A673 (cell line): ENCODE measurements around the gene ARHGAP11A. TPM values are rescaled to one million over a fixed set of nuclear protein-coding genes. Genes with fewer than 3 reads are reported as not detected.
"Not testable (repeated sequence)": the region's sequence is repeated elsewhere in the genome, so short reads cannot be mapped to it uniquely, and the experiment has no call there.

Experiments used
- Bru-seq: library from RNA; stranded (reverse); fragments of 400-500 nt; gene quantifications from one replicate; lab custom pipeline; 2021; lab: Mats Ljungman, UMichigan
- BruChase-seq, 2 experiments: library from RNA; stranded (reverse); fragments of 400-500 nt; gene quantifications; one replicate each; lab custom pipeline; 2021; lab: Mats Ljungman, UMichigan
- BruUV-seq: library from RNA; stranded (reverse); fragments of 400-500 nt; replicated peaks from 2 replicates; lab custom pipeline; 2021; lab: Mats Ljungman, UMichigan
- CTCF ChIA-PET: fragments of 300-600 bp; sonication (Branson Sonifier 250); formaldehyde crosslinking; loops from one replicate; lab custom pipeline; 2022; ENCODE audit warnings: antibody characterized with exemption; lab: Charles Lee
- POLR2A ChIA-PET: fragments of 300-600 bp; sonication (Branson Sonifier 250); formaldehyde crosslinking; loops from one replicate; lab custom pipeline; 2022; ENCODE audit warnings: antibody characterized with exemption; ENCODE audit not compliant: low non-redundant PET; lab: Charles Lee
- DNase-seq: peaks from one replicate; pipeline ENCODE4 v3.0.0-alpha.2; 2015; ENCODE audit warnings: low spot score
- H3K27ac ChIP-seq: fragments of 200-600 bp; sonication (generic); 2 replicates; pipeline ENCODE4 v1.5.1; 2016; ENCODE audit warnings: mixed run types, low read depth, mild to moderate bottlenecking, mixed read lengths, antibody characterized with exemption, low read length; ENCODE audit not compliant: poor library complexity, severe bottlenecking
- H3K27me3 ChIP-seq: fragments of 200-600 bp; sonication (generic); replicated peaks from 2 replicates; pipeline ENCODE4 v1.6.1; 2017; ENCODE audit warnings: mixed run types, low read depth, mild to moderate bottlenecking, mixed read lengths, antibody characterized with exemption, low read length; ENCODE audit not compliant: insufficient read depth, poor library complexity
- H3K36me3 ChIP-seq: fragments of 200-600 bp; sonication (generic); 2 replicates; pipeline ENCODE4 v1.6.1; 2016; ENCODE audit warnings: mixed run types, mild to moderate bottlenecking, mixed read lengths, antibody characterized with exemption, low read length; ENCODE audit not compliant: insufficient read depth, poor library complexity, severe bottlenecking
- H3K4me1 ChIP-seq: fragments of 200-600 bp; sonication (generic); 2 replicates; pipeline ENCODE4 v1.6.1; 2017; ENCODE audit warnings: mixed run types, mild to moderate bottlenecking, mixed read lengths, antibody characterized with exemption, low read length; ENCODE audit not compliant: insufficient read depth, poor library complexity, severe bottlenecking
- H3K4me3 ChIP-seq: fragments of 200-600 bp; sonication (generic); 2 replicates; pipeline ENCODE4 v1.5.1; 2016; ENCODE audit warnings: low read depth, mixed run types, mild to moderate bottlenecking, mixed read lengths, low read length; ENCODE audit not compliant: poor library complexity, severe bottlenecking
- H3K9me3 ChIP-seq: fragments of 200-600 bp; sonication (generic); 2 replicates; pipeline ENCODE4 v1.6.1; 2016; ENCODE audit warnings: mixed run types, low read depth, mild to moderate bottlenecking, mixed read lengths, antibody characterized with exemption, low read length; ENCODE audit not compliant: poor library complexity, severe bottlenecking
- intact Hi-C: fragments of 100-400 bp; cut with micrococcal nuclease; formaldehyde crosslinking; loops from one replicate; pipeline ENCODE4 v1.10.0; 2022; ENCODE audit not compliant: unreplicated experiment
- long read RNA-seq: library from polyadenylated mRNA; stranded (forward); transcript quantifications from one replicate; pipeline ENCODE4 v2.0.0, GENCODE V29; 2022
- total RNA-seq: library from RNA; stranded (reverse); gene quantifications from 2 replicates; pipeline ENCODE4 v1.2.3, GENCODE V29; 2021

Gene ARHGAP11A, protein sequence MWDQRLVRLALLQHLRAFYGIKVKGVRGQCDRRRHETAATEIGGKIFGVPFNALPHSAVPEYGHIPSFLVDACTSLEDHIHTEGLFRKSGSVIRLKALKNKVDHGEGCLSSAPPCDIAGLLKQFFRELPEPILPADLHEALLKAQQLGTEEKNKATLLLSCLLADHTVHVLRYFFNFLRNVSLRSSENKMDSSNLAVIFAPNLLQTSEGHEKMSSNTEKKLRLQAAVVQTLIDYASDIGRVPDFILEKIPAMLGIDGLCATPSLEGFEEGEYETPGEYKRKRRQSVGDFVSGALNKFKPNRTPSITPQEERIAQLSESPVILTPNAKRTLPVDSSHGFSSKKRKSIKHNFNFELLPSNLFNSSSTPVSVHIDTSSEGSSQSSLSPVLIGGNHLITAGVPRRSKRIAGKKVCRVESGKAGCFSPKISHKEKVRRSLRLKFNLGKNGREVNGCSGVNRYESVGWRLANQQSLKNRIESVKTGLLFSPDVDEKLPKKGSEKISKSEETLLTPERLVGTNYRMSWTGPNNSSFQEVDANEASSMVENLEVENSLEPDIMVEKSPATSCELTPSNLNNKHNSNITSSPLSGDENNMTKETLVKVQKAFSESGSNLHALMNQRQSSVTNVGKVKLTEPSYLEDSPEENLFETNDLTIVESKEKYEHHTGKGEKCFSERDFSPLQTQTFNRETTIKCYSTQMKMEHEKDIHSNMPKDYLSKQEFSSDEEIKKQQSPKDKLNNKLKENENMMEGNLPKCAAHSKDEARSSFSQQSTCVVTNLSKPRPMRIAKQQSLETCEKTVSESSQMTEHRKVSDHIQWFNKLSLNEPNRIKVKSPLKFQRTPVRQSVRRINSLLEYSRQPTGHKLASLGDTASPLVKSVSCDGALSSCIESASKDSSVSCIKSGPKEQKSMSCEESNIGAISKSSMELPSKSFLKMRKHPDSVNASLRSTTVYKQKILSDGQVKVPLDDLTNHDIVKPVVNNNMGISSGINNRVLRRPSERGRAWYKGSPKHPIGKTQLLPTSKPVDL
- total RNA-seq (167 and 173 TPM in 2 replicates), Bru-seq, nascent RNA (percentile 96 among the genes with signal in this experiment), BruChase-seq, experiment 1, labeled RNA remaining after a 2-hour chase (percentile 98 among the genes with signal in this experiment), BruChase-seq, experiment 2, labeled RNA remaining after a 6-hour chase (percentile 97 among the genes with signal in this experiment)
- long read RNA-seq, full-length matches to known transcripts, result 113 of 175 reads
- long read RNA-seq, partial matches to known transcripts, result 9 of 175 reads
- long read RNA-seq, other reads (novel, unspliced or antisense), result 53 of 175 reads

DNA sequence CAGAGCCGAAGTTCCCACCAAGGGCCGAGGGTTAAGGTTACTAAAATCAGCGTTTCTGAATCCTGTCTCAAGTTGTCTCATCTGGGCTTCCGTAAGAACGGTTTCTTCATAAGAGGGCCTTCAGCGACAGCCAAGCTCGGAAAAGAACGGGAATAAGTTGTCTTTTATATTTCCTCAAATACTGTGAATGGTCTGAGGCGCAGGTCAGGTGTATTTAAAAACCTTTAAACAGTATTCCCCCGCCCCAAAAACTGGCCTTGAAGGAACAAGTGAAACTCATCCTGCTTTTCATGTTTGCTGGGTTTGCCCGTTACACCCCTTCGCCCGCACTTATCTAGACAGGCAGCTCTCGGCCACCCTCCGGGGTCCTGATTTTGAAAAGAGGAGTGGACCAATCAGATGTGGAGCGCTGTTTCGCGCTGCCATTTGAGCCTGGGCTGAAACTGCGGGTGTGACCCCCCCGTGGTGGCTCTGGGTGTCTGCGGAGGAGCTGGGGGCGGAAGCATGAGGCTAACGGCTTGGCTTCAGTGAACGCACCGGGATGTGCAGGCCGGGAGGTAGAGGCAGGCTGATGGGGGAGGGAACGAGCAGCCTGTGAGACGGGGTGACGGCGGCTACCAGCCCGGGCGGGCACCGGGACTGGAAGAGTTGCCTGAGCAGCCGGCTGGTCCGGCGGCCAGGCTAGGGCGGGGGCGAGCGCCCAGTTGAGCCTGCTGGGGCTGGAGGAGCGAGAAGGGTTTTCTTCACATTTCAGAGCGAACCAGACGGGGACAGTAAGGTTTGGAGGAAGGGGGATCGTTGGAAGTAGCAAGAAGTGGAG lies at the start of gene ARHGAP11A:
Gene ARHGAP11A (plus strand): TSS at position 454 of the 820 bp plus-strand sequence. CDS start 708 bp downstream, outside the sequence.
- H3K4me3 ChIP-seq, result peak within 1 kb of the TSS; percentile 62
- POLR2A ChIA-PET, result interaction anchor here (0.5 kb wide), 1 partner anchor 1644 kb away, joined by 4 read pairs; no protein-coding TSS in a partner anchor
- BruUV-seq, H3K9me3 ChIP-seq, CTCF ChIA-PET, H3K36me3 ChIP-seq, H3K27me3 ChIP-seq, H3K4me1 ChIP-seq, intact Hi-C loops: not testable (repeated sequence)
- peak within 1 kb of the TSS; percentile 95 for H3K27ac ChIP-seq
- peak; percentile 94 for DNase-seq

DNA sequence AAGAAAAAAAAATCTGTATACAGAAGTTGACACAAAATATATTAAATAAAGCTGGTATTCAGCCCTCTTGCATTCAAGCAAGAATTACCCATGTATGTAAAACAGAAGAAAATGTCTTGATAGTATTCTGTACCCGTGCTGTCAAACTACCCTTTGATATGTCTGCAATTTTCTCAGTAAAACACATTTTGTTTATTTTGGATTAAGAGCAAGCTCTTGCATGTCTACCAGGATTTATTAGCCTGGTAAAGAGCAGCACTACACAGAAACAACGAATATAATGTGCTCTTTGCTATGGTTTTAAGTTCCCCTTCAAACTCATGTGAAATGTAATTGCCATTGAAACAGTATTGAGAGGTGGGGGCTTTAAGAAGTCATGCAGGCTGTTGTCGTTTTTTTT lies 46.3 kb upstream of the ARHGAP11A start:
- H3K9me3 ChIP-seq, BruUV-seq, H3K4me1 ChIP-seq, H3K36me3 ChIP-seq, H3K4me3 ChIP-seq, intact Hi-C loops, DNase-seq, H3K27me3 ChIP-seq, H3K27ac ChIP-seq, POLR2A ChIA-PET, CTCF ChIA-PET: not testable (repeated sequence)

DNA sequence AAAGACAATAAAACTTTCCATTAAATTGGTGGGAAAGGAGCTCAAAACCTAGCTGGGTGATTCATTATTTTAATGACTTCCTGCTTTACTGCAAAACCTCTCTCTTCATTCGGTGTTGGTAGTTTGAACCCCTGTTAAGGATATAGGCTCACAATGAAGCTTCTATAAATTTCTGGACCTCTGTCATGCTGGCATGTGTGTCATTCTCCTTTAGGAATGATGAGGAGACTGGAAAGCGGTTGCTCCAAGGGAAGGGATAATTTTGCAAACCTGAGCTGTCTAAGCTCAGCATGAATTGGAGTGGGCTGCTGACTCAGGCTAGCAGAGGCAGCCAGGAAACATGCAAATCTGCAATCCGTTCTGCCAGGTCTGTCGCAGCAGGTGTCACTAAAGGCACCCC lies 36.8 kb upstream of the ARHGAP11A start:
- POLR2A ChIA-PET, BruUV-seq, CTCF ChIA-PET: not testable (repeated sequence)

DNA sequence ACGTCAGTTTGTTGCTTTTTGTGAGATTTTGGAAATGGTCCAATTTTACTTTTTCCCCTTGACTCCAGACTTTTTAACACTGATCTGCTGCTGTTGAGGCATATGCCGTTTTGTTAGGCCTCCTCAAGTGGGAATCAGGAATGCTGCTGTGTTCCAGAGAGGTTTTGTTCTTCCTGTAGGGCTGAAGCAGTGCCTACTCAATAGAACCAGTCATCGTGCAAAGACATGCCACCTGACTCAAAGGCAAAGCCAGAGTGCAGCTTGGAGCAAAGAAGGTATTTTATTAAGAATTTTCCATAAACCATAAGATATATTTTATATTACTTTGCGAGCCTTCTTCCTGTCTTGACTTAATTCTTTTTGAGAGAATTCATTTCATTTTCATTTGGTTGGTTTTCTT lies 29.5 kb upstream of the ARHGAP11A start:
- H3K27me3 ChIP-seq, BruUV-seq, H3K4me1 ChIP-seq, DNase-seq, H3K9me3 ChIP-seq, CTCF ChIA-PET, H3K4me3 ChIP-seq, POLR2A ChIA-PET, intact Hi-C loops, H3K36me3 ChIP-seq, H3K27ac ChIP-seq: not testable (repeated sequence)

More for the DNA sequence above, 36.8 kb upstream of the ARHGAP11A start:
- H3K27me3 ChIP-seq, DNase-seq, H3K9me3 ChIP-seq, H3K4me1 ChIP-seq, H3K36me3 ChIP-seq, H3K4me3 ChIP-seq, H3K27ac ChIP-seq, intact Hi-C loops: not testable (repeated sequence)

DNA sequence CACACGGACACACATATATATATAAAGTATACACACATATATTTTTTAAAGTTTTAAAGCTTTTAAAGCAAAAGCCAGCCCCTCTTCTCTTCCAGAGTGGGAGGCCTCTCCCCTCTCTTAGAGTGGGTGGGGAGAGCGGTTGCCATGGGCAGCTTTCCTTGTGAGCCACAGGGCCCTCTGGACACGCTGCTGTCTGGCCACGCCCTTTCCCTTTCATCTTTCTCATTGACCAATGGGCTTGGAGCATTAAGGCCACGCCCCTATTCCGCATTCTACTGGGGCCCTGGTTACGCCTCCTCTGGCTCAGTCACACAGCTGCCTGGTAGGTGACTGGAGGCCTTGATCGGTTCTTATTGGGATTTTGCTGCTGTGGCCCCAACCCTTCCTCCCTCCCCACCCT lies 22.2 kb upstream of the ARHGAP11A start, which contains the start of gene GOLGA8N:
Gene GOLGA8N (plus strand): TSS at position 306 of the 400 bp plus-strand sequence.
- intact Hi-C loops, POLR2A ChIA-PET, BruUV-seq, CTCF ChIA-PET, H3K4me1 ChIP-seq, DNase-seq, H3K4me3 ChIP-seq, H3K36me3 ChIP-seq, H3K27ac ChIP-seq, H3K27me3 ChIP-seq, H3K9me3 ChIP-seq: not testable (repeated sequence)

DNA sequence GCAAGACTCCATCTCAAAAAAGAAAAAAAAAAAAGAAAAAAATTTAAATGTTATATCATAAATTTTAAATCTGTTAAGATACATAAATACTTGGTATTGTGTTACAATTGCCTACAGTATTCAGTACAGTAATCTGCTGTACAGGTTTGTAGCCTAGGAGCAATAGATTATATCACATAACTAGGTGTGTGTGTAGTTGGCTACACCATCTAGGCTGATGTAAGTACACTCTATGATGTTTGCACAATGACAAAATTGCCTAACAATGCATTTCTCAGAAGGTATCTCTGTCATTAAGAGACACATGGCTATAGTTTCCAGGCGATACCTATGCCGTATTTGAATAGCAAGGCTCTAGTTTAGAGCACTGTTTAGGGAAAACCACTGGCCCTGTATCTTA lies 5.8 kb upstream of the ARHGAP11A start:
- BruUV-seq, intact Hi-C loops, CTCF ChIA-PET, H3K36me3 ChIP-seq, H3K27me3 ChIP-seq, H3K27ac ChIP-seq, H3K4me1 ChIP-seq, POLR2A ChIA-PET, H3K4me3 ChIP-seq, H3K9me3 ChIP-seq, DNase-seq: not testable (repeated sequence)
